GM19239 (cell line): ENCODE data around the gene PCARE.

Source experiments
- DNase-seq: peaks from one replicate; pipeline ENCODE4 v3.0.0; 2011; ENCODE audit warnings: low spot score; ENCODE audit not compliant: insufficient read length
- FAIRE-seq: peaks from 2 replicates; lab custom pipeline; 2011; peaks lifted over from hg19 to GRCh38; lab: Jason Lieb, UNC

Gene PCARE

DNA sequence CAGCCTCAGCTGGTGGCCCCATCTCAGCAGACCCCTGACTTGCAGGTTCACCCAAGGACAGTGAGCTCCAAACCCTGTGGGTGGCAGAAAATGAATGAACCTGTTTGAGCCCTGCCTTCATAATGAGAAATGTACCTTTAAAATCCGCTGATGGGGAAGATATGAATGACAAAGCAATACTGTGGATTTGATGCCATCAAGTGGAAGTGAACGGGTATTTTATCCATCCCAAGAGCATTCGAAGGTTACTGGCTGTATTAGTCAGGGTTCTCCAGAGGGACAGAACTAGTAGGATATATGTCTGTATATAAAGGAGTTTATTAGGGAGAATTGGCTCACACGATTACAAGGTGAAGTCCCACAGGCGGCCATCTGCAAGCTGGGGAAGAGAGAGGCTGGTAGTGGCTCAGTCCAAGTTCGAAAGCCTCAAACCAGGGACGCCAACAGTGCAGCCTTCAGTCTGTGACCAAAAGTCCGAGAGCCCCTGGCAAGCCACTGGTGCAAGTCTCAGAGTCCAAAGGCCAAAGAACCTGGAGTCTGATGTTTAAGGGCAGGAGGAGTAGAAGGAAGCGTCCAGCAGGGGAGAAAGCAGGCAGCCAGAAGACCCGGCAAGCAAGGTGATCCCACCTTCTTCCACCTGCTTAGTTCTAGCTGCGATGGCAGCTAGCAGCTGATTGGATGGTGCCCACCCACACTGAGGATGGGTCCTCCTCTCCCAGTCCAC lies 61.1 kb downstream of the PCARE start:
- FAIRE-seq (no peak), DNase-seq (no peak)

DNA sequence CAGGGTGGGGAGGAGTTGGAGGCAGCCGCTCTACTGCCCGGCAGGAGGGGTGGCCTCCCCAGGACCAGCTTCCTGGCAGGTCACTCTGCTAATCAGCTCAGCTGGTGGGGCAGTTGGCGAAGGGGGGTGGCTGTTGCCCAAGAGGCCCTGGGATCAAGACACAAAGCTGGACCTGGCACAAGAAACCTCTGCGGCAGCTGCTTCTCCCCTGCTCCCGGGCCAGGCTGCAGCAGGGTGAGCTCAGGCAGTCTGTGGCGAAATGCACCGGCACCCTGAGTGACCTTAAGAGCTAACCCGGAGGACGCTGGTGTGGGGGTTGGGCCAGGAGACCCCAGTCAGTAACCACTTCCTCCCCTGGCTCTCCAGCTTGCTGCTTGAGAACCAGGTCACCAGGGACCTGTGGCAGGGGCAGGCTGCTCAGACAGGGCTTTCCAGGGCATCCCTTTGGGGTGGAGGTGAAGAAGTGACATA lies 62.1 kb downstream of the PCARE start:
- no peak for FAIRE-seq
- no peak for DNase-seq
